Gastroesophageal sphincter (tissue), 3 donors: ENCODE measurements around the gene RGS10.

Source experiments
- CTCF ChIP-seq, 4 experiments: fragments of 200-600 bp in 2 of 4; fragments of 450-650 bp in 2 of 4; sonication (generic) in 1 of 4; IDR thresholded peaks; one replicate each; pipeline ENCODE4 v1.5.1; 2017 to 2019; ENCODE audit warnings: antibody characterized with exemption in 4 of 4, mild to moderate bottlenecking in 2 of 4, moderate library complexity in 2 of 4
- POLR2A ChIP-seq, 2 donors: fragments of 450-650 bp; IDR thresholded peaks; one replicate each; pipeline ENCODE4 v1.6.1; 2017; ENCODE audit warnings: antibody characterized with exemption in 2 of 2, mild to moderate bottlenecking in 2 of 2, moderate library complexity in 1 of 2
- POLR2AphosphoS5 ChIP-seq: sonication (generic); formaldehyde crosslinking; IDR thresholded peaks from one replicate; pipeline ENCODE4 v1.6.1; 2017; ENCODE audit warnings: antibody characterized with exemption

GRCh38 chr10:119474606-119475005 lies 67.9 kb downstream of the RGS10 start:
- TF ChIP-seq POLR2A (IDR thresholded peaks at IDR 0.05), result no peak
- no peak for TF ChIP-seq CTCF (IDR thresholded peaks at IDR 0.05)
- TF ChIP-seq POLR2AphosphoS5, result no peak
